ENCODE data around the gene ITPRID1.

DNA sequence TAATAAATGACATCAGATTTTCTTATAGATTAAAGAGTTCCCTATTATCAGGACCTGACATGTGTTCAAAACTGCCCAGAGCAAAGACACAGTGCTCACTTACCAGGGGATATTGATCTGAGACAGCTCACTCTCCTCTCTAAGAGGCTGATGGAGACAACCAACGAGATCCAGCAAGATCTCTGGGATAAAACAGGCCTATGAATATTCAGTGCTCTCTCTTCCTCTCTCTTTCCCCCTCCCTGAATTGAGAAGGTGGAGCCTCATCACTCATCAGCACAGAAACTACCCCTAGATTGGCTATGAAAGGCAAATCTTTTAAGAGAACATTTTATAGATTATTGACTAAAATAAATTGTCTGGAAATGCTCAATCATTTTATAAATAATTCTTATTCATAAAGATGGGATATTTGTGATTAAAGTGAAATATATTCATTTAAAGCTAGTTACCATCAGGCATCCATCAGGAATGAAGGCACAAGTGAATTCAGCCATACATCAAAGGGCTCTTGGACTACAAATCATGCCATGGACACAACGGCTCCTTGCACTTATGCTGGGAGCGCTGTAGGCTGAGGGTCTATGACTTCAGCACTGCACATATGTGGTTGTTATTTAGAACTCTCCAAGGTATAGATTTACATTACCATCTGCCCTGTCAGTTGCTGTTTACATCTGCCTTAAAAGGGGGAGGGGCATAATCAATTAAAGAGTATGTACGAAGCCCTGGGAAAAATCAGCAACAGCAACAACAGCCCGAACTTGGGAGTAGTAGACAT is 169.7 kb downstream of the ITPRID1 start:
- TF ChIP-seq REST (IDR thresholded peaks at IDR 0.05; ENCODE audit: insufficient read depth in 1 of 2, low read depth in 2 of 2, low read length in 1 of 2) = no peak
- TF ChIP-seq, protein P1, sequence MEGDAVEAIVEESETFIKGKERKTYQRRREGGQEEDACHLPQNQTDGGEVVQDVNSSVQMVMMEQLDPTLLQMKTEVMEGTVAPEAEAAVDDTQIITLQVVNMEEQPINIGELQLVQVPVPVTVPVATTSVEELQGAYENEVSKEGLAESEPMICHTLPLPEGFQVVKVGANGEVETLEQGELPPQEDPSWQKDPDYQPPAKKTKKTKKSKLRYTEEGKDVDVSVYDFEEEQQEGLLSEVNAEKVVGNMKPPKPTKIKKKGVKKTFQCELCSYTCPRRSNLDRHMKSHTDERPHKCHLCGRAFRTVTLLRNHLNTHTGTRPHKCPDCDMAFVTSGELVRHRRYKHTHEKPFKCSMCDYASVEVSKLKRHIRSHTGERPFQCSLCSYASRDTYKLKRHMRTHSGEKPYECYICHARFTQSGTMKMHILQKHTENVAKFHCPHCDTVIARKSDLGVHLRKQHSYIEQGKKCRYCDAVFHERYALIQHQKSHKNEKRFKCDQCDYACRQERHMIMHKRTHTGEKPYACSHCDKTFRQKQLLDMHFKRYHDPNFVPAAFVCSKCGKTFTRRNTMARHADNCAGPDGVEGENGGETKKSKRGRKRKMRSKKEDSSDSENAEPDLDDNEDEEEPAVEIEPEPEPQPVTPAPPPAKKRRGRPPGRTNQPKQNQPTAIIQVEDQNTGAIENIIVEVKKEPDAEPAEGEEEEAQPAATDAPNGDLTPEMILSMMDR (IDR thresholded peaks at IDR 0.05) = no peak
- no peak for TF ChIP-seq POLR2AphosphoS5 (IDR thresholded peaks at IDR 0.05; ENCODE audit: low read depth, low read length)
- no peak for TF ChIP-seq SIN3A (IDR thresholded peaks at IDR 0.05; ENCODE audit: borderline replicate concordance, insufficient read depth, low read depth, low read length)
- TF ChIP-seq TCF7L2 (IDR thresholded peaks at IDR 0.05; ENCODE audit: low read depth, low read length) = no peak
